ENCODE results near the gene PIP5K1B.

DNA sequence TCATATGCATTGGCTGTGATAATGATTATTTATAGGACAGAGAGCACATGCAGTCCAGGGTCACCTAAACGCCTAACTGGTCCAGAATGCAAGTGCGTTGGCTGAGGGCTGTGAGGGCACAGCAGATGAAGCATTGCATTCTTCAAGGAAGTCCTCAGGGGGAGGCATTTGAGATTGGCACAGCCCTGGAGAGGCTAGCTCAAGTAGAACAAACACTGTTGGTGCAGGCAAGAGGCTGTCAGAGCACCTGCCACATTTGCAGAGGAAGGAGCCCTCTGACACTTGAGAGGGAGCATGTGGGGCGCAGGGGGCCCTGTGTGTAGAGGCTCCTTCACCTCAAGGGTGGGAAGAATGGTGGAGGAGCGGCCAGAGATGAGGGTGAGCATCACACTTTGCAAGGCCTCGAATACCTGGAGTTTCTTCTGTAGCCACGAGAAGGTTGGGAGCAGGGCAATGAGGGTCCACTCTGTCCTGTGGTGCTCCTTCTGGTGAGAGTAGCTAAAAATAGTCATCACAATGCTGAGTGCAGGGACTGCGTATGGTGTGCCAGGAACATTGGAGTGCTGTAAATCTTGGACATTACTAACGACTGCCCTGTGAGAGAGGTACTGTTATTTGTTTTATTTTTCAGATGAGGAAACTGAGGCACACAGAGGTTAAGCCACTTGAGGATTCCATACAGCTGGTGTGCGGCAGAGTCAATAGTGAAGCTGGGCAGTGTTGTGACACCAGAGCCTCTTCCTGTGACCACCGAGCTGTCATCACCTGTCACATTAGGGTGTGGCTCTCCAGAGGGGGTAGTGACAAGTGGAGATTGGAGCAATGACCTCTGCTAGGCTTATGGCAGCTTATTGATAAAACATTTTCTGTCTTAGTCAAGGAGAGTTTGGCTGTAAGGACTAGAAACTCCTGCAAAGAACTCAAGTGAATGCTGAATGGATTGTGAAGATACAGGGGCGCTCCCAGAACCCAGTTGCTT is 100.2 kb downstream of the PIP5K1B start:
- TF ChIP-seq EZH2 (IDR thresholded peaks at IDR 0.05; ENCODE audit: borderline replicate concordance, low read depth, low read length, severe bottlenecking) (no peak), POLR2AphosphoS5 (IDR thresholded peaks at IDR 0.05; ENCODE audit: insufficient read depth, low read depth, low read length) (no peak), POLR2A (IDR thresholded peaks at IDR 0.05; ENCODE audit: low read depth, low read length) (no peak), FOS (IDR thresholded peaks at IDR 0.05; ENCODE audit: borderline replicate concordance, insufficient read depth, low read length) (no peak), JUN (IDR thresholded peaks at IDR 0.05; ENCODE audit: borderline replicate concordance, insufficient read depth, insufficient read length, low read depth) (no peak), GATA2 (IDR thresholded peaks at IDR 0.05; ENCODE audit: insufficient read depth, insufficient read length, low read depth, low read length) (no peak)
- TF ChIP-seq, protein P1, sequence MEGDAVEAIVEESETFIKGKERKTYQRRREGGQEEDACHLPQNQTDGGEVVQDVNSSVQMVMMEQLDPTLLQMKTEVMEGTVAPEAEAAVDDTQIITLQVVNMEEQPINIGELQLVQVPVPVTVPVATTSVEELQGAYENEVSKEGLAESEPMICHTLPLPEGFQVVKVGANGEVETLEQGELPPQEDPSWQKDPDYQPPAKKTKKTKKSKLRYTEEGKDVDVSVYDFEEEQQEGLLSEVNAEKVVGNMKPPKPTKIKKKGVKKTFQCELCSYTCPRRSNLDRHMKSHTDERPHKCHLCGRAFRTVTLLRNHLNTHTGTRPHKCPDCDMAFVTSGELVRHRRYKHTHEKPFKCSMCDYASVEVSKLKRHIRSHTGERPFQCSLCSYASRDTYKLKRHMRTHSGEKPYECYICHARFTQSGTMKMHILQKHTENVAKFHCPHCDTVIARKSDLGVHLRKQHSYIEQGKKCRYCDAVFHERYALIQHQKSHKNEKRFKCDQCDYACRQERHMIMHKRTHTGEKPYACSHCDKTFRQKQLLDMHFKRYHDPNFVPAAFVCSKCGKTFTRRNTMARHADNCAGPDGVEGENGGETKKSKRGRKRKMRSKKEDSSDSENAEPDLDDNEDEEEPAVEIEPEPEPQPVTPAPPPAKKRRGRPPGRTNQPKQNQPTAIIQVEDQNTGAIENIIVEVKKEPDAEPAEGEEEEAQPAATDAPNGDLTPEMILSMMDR (IDR thresholded peaks at IDR 0.05; ENCODE audit: extremely low read depth in 1 of 2, insufficient read depth in 1 of 2, low read depth in 1 of 2, low read length in 2 of 2): no peak
